K562 (cell line): ENCODE measurements around the gene COL7A1. TPM values are rescaled to one million over a fixed set of nuclear protein-coding genes. Genes with fewer than 3 reads are reported as not detected.

Experiments used
- ATAC-seq: fragments of 200-7000 bp; cut with Tn5 transposase; 3 replicates; pipeline ENCODE4 v1.9.1; 2020; ENCODE audit warnings: moderate library complexity
- BruUV-seq: library from RNA; stranded (reverse); fragments of 400-500 nt; replicated peaks from 2 replicates; lab custom pipeline; 2021; lab: Mats Ljungman, UMichigan
- CTCF ChIA-PET: fragments of 300-600 bp; formaldehyde crosslinking; extraction: SDS; loops from one replicate; lab custom pipeline; 2021; ENCODE audit warnings: low intra/inter-chr PET ratio; lab: Yijun Ruan, JAX
- POLR2A ChIA-PET: fragments of 300-600, 350-650 bp; sonication (Branson Sonifier 250); formaldehyde crosslinking; extraction: SDS; loops from one replicate; lab custom pipeline; 2021; ENCODE audit warnings: antibody characterized with exemption, inconsistent platforms; lab: Yijun Ruan, JAX
- DNase-seq, 4 experiments: peaks; one replicate each; pipeline versions ENCODE4 v3.0.0 to v3.0.0-alpha.2; 2011 to 2018; ENCODE audit warnings: low spot score in 3 of 4, mixed read lengths in 3 of 4; ENCODE audit errors: extremely low read depth in 1 of 4
- FAIRE-seq: peaks from 2 replicates; lab custom pipeline; 2011; peaks lifted over from hg19 to GRCh38; lab: Jason Lieb, UNC
- H2AFZ ChIP-seq: 2 replicates; pipeline ENCODE4 v1.6.0; 2011; ENCODE audit warnings: low read depth, low read length, control low read depth, inconsistent platforms
- H3K27ac ChIP-seq: fragments of 200-600 bp; 3 replicates; pipeline ENCODE4 v1.8.0; 2011; ENCODE audit warnings: low read depth, mild to moderate bottlenecking, control low read depth, inconsistent platforms, low read length, moderate library complexity, mixed read lengths; ENCODE audit errors: extremely low read depth
- H3K27me3 ChIP-seq, 2 experiments: fragments of 300-600 bp in 1 of 2; 2 replicates in 1 of 2; 3 replicates in 1 of 2; pipeline versions ENCODE4 v1.6.0 to v1.8.0; 2011; ENCODE audit warnings: inconsistent platforms in 2 of 2, low read length in 2 of 2, mild to moderate bottlenecking in 1 of 2, mixed read lengths in 1 of 2, moderate library complexity in 1 of 2; ENCODE audit not compliant: control insufficient read depth in 2 of 2, insufficient read depth in 2 of 2
- H3K36me3 ChIP-seq: fragments of 300-600 bp; 3 replicates; pipeline ENCODE4 v1.8.0; 2011; ENCODE audit warnings: mild to moderate bottlenecking, low read length, inconsistent platforms; ENCODE audit not compliant: control insufficient read depth, insufficient read depth
- H3K4me1 ChIP-seq, 2 experiments: fragments of 200-600 bp in 1 of 2; replicated peaks in 1 of 2; 2 replicates in 1 of 2; 3 replicates in 1 of 2; pipeline versions ENCODE4 v1.5.1 to v1.8.0; 2011; ENCODE audit warnings: inconsistent platforms in 2 of 2, low read length in 2 of 2, mild to moderate bottlenecking in 1 of 2, mixed read lengths in 1 of 2, moderate library complexity in 1 of 2; ENCODE audit not compliant: control insufficient read depth in 2 of 2, insufficient read depth in 2 of 2
- H3K4me2 ChIP-seq: 2 replicates; pipeline ENCODE4 v1.6.1; 2011; ENCODE audit warnings: low read length, control low read depth, inconsistent platforms, mixed read lengths; ENCODE audit not compliant: insufficient read depth
- H3K4me3 ChIP-seq: fragments of 200-600 bp; sonication (generic), shearing (Covaris generic); 2 replicates; pipeline ENCODE4 v1.5.1; 2016; ENCODE audit warnings: control low read depth, inconsistent platforms
- H3K79me2 ChIP-seq: fragments of 200-600 bp; 3 replicates; pipeline ENCODE4 v1.8.0; 2011; ENCODE audit warnings: low read length, inconsistent platforms; ENCODE audit not compliant: control insufficient read depth, insufficient read depth
- H3K9ac ChIP-seq, 2 experiments: 2 replicates each; pipeline versions ENCODE4 v1.6.0 to v1.6.1; 2011; ENCODE audit warnings: low read depth in 2 of 2, low read length in 2 of 2, control low read depth in 1 of 2, inconsistent platforms in 1 of 2, mild to moderate bottlenecking in 1 of 2, mixed read lengths in 1 of 2; ENCODE audit not compliant: insufficient read depth in 1 of 2
- H3K9me1 ChIP-seq: one replicate; pipeline ENCODE4 v1.6.0; 2011; ENCODE audit warnings: inconsistent platforms, mild to moderate bottlenecking, low read length, moderate library complexity; ENCODE audit not compliant: control insufficient read depth, insufficient read depth
- H3K9me3 ChIP-seq: replicated peaks from 2 replicates; pipeline ENCODE4 v1.5.1; 2011; ENCODE audit warnings: low read depth, low read length, inconsistent platforms; ENCODE audit not compliant: control insufficient read depth, insufficient read depth
- H4K20me1 ChIP-seq: replicated peaks from 2 replicates; pipeline ENCODE4 v1.6.1; 2011; ENCODE audit warnings: low read length, inconsistent platforms, mixed read lengths; ENCODE audit not compliant: control insufficient read depth, insufficient read depth
- ASH1L ChIP-seq: fragments of 450-650 bp; IDR thresholded peaks from 2 replicates; pipeline ENCODE4 v1.6.1; 2018; ENCODE audit warnings: borderline replicate concordance, mild to moderate bottlenecking, low read depth; ENCODE audit not compliant: partially characterized antibody
- ATF6 ChIP-seq: sonication (generic); formaldehyde crosslinking; IDR thresholded peaks from 2 replicates; pipeline ENCODE4 v1.4.0; 2020; ENCODE audit warnings: mild to moderate bottlenecking, missing genetic modification reagents
- E4F1 ChIP-seq: fragments of 250-450 bp; sonication (Bioruptor Pico); IDR thresholded peaks from 2 replicates; pipeline ENCODE4 v1.5.0; 2021; ENCODE audit warnings: mild to moderate bottlenecking, borderline replicate concordance
- FOXA3 ChIP-seq, 2 experiments: fragments of 450-650 bp in 1 of 2; sonication (generic) in 1 of 2; formaldehyde crosslinking; IDR thresholded peaks in 1 of 2; conservative IDR thresholded peaks in 1 of 2; 2 replicates each; pipeline versions ENCODE4 v1.4.0 to v1.8.0; 2020 to 2022; ENCODE audit warnings: mild to moderate bottlenecking in 2 of 2, missing genetic modification reagents in 1 of 2
- GTF2B ChIP-seq: IDR thresholded peaks from 2 replicates; pipeline ENCODE4 v1.6.1; 2011; ENCODE audit not compliant: insufficient read length; ENCODE audit errors: extremely low read depth
- MEF2A ChIP-seq: IDR thresholded peaks from 2 replicates; pipeline ENCODE4 v1.6.1; 2011; ENCODE audit warnings: low read depth, mild to moderate bottlenecking, low read length, moderate library complexity; ENCODE audit not compliant: control insufficient read depth
- MTF1 ChIP-seq: fragments of 250-450 bp; sonication (Bioruptor Pico); IDR thresholded peaks from 2 replicates; pipeline ENCODE4 v1.9.0; 2021; ENCODE audit warnings: moderate library complexity, mild to moderate bottlenecking, inconsistent platforms, borderline replicate concordance
- NEUROD1 ChIP-seq: fragments of 150-350 bp; IDR thresholded peaks from 2 replicates; pipeline ENCODE4 v1.6.1; 2014; ENCODE audit warnings: borderline replicate concordance, low read length, low read depth; ENCODE audit not compliant: partially characterized antibody
- POU5F1 ChIP-seq: fragments of 150-350 bp; IDR thresholded peaks from 2 replicates; pipeline ENCODE4 v1.6.1; 2014; ENCODE audit warnings: borderline replicate concordance, low read length, low read depth, mild to moderate bottlenecking; ENCODE audit not compliant: partially characterized antibody
- RHOXF2B ChIP-seq: fragments of 250-450 bp; sonication (Bioruptor Pico); conservative IDR thresholded peaks from 2 replicates; pipeline ENCODE4 v1.5.1; 2021
- TCFL5 ChIP-seq: fragments of 250-450 bp; sonication (Bioruptor Pico); conservative IDR thresholded peaks from 2 replicates; pipeline ENCODE4 v1.6.1; 2021; ENCODE audit warnings: mild to moderate bottlenecking, moderate library complexity, matching md5 sums
- THRAP3 ChIP-seq: fragments of 450-650 bp; IDR thresholded peaks from 2 replicates; pipeline ENCODE4 v1.6.1; 2016; ENCODE audit warnings: mild to moderate bottlenecking, inconsistent platforms, borderline replicate concordance
- ZFP1 ChIP-seq: fragments of 450-650 bp; formaldehyde crosslinking; IDR thresholded peaks from 2 replicates; pipeline ENCODE4 v1.4.0; 2020; ENCODE audit warnings: mild to moderate bottlenecking, mixed read lengths
- ZKSCAN3 ChIP-seq: fragments of 250-450 bp; sonication (Bioruptor Pico); IDR thresholded peaks from 2 replicates; pipeline ENCODE4 v1.4.0; 2020
- ZNF224 ChIP-seq: sonication (generic); formaldehyde crosslinking; IDR thresholded peaks from 2 replicates; pipeline ENCODE4 v1.8.0; 2022; ENCODE audit warnings: mild to moderate bottlenecking, missing genetic modification reagents
- ZNF449 ChIP-seq: fragments of 250-450 bp; sonication (Bioruptor Pico); IDR thresholded peaks from 2 replicates; pipeline ENCODE4 v1.8.0; 2022; ENCODE audit warnings: moderate library complexity, mild to moderate bottlenecking, inconsistent platforms
- WGBS: fragments of 100-300 bp; shearing (Covaris generic); methylation state at CpG from one replicate; pipeline ENCODE4 v1.1.6; 2016; ENCODE audit warnings: low coverage, mixed read lengths; ENCODE audit not compliant: insufficient coverage; ENCODE audit errors: missing lambda C conversion rate; 5-methylcytosine and 5-hydroxymethylcytosine counted together
- in situ Hi-C: fragments of 300-500 bp; cut with MboI; formaldehyde crosslinking; loops from 4 replicates; pipeline ENCODE4 v1.15.0; 2018; ENCODE audit warnings: inconsistent platforms, mixed read lengths
- intact Hi-C: fragments of 100-400 bp; cut with micrococcal nuclease; formaldehyde crosslinking; loops from 2 replicates; pipeline ENCODE4 v1.14.2; 2022
- polyA plus RNA-seq, 8 experiments: library from polyadenylated mRNA; depleted of rRNA in 4 of 8; stranded (reverse) in 5 of 8; unstranded in 3 of 8; fragments of >200 nt; fragmentation: Nextera tagmentation in 2 of 8; fragmentation: Illumina TruSeq in 1 of 8; extraction: Ambion mirVana in 2 of 8; extraction: Trizol in 1 of 8; gene quantifications; 2 replicates each; pipeline versions ENCODE4 v1.2.1 to v1.2.3, GENCODE V29; 2011 to 2014; ENCODE audit warnings: inconsistent platforms in 1 of 8, missing spikeins in 1 of 8
- total RNA-seq, 7 experiments: library from RNA; depleted of rRNA in 6 of 7; stranded (reverse); fragments of >200 nt in 6 of 7; fragmentation: Illumina TruSeq in 2 of 7; extraction: Trizol in 2 of 7; gene quantifications; 2 replicates each; pipeline versions ENCODE4 v1.2.1 to v1.2.3, GENCODE V29; 2011 to 2021; ENCODE audit warnings: low replicate concordance in 1 of 7

The COL7A1 gene
- total and polyA plus RNA-seq, 9 of the 15 experiments (the other 6 are each of a cell fraction or from before 2014, with no cell fraction given), result 0.09 to 0.66 (median 0.35) TPM; not detected in 3

GRCh38 chr3:48528754-48529153 is 66.4 kb downstream of the COL7A1 start:
- Histone ChIP-seq H3K4me3 (no peak overlapping the region), H3K9me1 (peaks cover 3% of the 10 kb centered on the region), H4K20me1 (no peaks in the 10 kb centered on the region), H3K36me3 (peaks cover 45% of the 10 kb centered on the region), H3K4me1 (no peaks in the 10 kb centered on the region), H3K79me2 (no peaks in the 10 kb centered on the region), H3K27me3 (no peaks in the 10 kb centered on the region), H3K9me3 (no peaks in the 10 kb centered on the region), H2AFZ (no peak overlapping the region), H3K4me2 (no peak overlapping the region), H3K27ac (no peak overlapping the region), H3K9ac (no peak overlapping the region)
- in situ Hi-C loops, result no loop called here
- WGBS, result 80% methylated on average over 3 of the region's 3 CpGs
- FAIRE-seq, result no peak
- CTCF ChIA-PET, result no interaction called here
- intact Hi-C loops, result no loop called here
- ATAC-seq, result no peak
- POLR2A ChIA-PET, result no interaction called here
- no peak for DNase-seq
- BruUV-seq, result no TSS peak
- TF ChIP-seq ATF6 (CRISPR knock-in tag), result no peak
- no peak for TF ChIP-seq ZNF449 (CRISPR knock-in tag)
- no peak for TF ChIP-seq FOXA3 (CRISPR knock-in tag; conservative IDR thresholded peaks at IDR 0.05 in 1 of 2, IDR thresholded peaks at IDR 0.05 in 1 of 2)
- TF ChIP-seq TCFL5 (CRISPR knock-in tag), result no peak
- TF ChIP-seq MTF1, result no peak
- no peak for TF ChIP-seq RHOXF2B (CRISPR knock-in tag)
- no peak for TF ChIP-seq NEUROD1
- TF ChIP-seq ZNF224 (CRISPR knock-in tag), result no peak
- TF ChIP-seq E4F1 (CRISPR knock-in tag), result no peak
- no peak for TF ChIP-seq POU5F1
- TF ChIP-seq ASH1L, result no peak
- TF ChIP-seq MEF2A, result no peak
- TF ChIP-seq ZKSCAN3, result no peak
- TF ChIP-seq THRAP3, result no peak
- no peak for TF ChIP-seq GTF2B
- TF ChIP-seq ZFP1 (CRISPR knock-in tag), result no peak
